ENCODE measurements around the gene BAG5.
A peak's percentile ranks its signal among the peaks of the same experiment; 100 is the strongest.

The BAG5 gene

DNA sequence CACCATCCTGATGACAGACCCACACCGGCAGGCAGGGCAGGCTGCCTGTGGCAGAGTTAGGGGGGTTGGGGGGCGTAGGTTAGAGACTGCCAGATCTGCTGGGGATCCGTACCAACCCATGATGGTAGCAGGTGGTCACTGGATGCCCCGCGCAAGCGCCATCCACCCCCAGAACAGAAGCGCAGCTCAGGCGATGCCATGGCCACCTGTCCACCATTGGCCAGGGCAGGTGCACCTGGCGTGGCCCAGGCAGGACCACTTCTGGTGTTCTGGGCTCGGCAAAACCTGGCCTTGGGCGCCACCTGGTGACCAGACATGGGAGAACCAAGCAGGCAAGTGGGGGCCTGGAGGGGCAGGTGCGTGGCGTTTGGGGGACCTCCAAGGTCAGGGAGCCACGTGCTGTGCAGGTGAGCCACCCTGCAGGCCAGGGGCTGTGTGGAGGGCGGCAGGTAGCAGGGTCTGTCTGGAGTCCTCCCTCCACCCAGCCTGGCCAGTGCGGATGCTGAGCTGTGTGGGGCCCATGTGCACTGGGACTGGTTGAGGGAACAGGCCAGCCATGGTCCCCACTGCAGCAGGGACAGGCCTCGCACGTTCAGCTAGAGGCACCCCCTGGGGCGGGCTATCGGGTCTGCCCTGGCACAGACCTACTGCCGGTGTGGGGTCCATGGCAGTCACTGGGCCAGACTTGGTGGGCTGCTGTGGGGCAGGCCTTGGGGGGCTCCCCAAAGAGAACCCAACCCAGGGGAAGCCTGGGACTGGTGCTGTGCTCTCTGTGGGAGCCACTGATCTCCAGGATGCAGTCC, 15.6 kb downstream of the BAG5 start:
- DNase-seq (ENCODE audit: low read depth in 2 of 2), result peak; percentile 37 to 52

DNA sequence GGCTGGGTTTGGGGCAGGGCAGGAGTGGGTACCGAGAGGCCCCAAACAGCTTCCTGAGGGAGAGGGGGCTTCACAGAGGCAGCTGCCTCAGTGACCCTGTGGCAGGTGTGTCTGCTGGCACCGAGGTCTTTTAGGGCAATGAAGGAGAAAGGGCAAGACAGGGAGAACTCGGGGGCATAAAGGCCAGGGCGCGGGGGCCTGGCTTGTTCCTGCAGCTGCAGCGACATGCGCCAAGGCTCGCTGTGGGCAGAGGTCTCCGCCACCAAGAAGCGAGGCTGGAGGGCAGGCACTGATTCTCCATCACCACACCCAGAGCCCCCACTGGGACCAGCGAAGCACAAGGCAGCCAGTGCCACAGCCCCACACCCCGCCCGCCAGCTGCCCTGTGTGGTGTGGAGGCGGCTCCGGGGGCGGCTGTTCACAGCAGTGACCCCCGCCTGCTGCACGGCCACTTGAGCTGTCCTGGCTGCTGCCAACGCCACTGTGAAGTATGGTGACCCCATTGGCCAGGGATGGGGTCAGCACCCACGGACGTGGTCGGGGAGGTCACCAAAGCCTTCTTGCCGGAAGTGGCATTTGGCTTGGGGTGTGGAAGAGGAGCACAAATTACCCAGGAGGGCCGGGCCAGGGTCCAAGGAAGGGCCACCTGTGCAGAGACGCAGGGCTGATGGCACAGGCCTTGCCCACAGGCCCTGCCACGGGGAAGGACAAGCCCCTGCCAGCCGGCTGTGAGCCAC, 16.4 kb downstream of the BAG5 start:
- no peak for DNase-seq (ENCODE audit: low read depth in 2 of 2)

DNA sequence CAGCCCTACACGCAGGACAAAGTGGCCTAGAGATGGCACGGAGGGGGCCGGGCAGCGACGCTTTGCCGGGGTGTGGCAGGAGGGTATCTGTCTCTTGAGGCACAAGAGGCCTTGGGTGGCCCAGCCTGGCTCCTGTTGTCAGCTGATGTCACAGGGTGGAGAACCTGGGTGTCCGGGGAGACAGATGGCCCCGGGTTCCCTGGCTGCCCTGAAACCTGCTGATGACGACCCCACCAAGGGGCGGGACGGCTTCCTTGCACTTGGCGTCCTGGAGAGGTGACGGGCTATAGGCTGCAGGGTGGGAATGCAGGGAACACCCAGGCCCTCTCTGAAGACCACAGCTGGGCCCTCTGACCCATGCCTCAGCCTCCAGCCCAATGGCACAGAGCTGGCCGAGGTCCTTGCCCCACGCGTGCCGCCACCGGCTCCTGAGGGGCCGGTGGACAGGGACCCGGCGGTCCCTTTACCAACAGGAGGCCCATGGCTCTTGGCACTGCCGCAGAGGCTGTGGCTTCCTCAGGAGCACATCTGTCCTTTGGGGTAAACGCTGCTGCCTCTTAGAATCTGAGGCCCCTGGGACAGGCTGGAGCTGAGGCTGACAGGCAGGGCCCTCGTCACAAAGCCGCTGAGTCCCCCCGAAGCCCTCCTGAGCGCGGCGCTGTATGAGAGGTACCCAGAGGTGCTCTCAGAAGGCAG, 17.1 kb downstream of the BAG5 start:
- DNase-seq (ENCODE audit: low read depth in 2 of 2), result no peak

DNA sequence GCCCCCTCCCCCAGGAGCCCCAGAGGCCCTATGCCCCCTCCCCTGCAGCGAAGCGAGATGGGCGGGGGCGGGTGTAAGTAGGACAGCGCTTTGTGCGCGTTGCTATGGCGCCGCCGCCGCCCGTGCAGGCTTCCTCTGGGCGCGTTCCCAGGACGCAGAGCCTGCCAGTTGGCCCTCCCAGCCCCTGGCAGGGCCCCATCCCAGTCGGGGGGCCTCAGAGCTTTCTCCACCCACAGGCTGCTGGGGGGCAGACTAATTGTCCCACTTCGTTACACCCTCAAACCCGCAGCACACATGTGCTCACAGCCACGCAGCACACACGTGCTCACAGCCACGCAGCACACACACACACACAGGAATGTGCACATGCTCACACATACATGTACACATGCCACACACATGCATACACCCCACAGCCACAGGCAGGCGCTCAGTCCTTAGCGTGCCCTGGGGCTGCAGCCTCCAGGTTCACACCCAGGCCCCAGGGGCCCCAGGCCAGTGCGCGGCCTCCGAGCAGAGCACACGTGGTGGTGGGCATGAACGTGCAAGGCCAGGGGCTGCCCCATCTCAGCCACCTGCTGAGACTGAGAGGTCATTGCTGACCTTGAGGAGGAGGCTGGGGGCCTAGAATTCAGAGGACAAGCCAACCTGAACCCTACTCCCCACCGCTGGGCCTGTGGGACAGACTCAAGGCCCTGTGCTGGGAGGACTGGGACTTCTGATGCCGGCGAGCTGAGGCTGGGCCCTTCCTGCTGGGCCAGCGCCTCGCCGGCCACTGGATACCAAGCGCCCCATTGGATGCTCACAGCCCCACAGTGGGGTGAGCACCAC, 17.9 kb downstream of the BAG5 start:
- no peak for DNase-seq (ENCODE audit: low read depth in 2 of 2)

DNA sequence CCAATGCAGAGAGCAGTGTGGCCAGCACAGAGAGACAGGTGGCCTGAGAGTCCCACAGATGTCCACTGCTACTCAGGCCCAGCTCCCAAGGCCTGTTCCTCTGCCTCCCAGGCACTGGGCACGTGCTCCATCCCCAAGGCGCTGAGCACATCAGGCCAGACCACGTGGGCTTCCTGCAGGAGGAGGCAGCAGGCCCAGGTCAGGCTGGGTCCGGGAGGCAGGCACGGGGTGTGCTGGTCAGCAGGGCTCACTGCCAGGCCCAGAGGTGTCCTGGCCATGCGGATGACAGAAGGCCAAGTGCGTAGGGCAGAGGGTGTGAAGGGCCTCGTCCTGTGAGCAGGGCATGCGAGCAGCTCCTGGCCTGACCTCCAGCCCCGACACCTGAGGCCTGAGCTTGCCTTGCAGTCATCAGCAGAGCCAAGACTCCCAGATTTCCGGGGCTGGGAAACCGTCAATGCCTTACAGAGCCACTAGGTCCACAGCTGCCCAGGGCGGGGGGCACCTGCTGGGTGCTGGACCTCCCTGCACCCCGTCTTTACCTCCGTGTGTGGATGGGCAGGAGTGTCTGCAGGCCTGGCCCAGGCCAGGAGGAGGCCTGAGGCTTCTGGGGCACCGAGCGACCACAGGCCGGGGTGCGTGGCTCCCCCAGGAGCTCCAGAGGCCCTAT, 18.6 kb downstream of the BAG5 start:
- no peak for DNase-seq (ENCODE audit: low read depth in 2 of 2)

DNA sequence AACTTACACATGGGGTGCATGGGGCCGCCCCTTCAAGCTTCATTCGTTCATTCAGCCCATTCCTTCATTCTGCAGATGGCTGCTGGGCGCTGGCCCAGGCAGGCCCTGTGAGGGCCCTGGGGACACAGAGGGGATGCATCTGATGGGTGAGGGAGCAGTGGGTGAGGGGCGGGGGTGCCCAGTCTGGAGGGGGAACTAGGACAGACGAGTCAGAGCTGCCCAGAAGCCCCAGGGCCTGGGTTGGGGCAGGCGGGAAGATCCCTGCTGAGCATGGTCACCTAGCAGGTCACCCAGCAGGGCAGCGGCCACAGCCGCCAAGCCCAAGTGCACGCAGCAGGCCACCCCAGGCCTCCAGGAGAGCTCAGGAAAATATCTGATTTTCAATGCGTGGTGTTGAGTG, 19.3 kb downstream of the BAG5 start:
- DNase-seq (ENCODE audit: low read depth in 2 of 2), result no peak

DNA sequence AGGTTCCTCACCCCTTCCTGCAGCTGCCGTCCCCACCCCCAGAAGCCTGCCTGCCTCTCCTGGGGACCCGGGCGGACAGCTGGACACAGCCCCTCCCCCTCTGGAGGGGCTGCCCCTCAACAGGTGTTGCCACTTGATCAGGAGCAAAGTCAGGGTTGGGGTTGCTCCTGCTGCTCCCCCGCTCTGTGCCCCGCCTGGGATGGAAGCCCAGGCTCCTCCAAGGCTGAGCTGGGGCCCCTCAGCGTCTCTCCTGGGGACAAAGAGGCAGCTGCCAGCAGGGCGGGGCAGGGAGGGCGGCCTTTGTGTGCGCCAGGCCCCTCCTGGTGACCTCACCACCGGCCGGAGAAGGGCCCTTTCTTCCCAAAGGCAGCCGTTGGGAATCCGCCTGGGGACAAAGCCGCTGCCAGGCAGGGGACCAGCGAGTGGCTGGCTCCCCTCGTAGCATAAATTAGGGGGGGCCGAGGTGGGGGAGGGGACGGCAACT, 19.8 kb downstream of the BAG5 start:
- no peak for DNase-seq (ENCODE audit: low read depth in 2 of 2)

DNA sequence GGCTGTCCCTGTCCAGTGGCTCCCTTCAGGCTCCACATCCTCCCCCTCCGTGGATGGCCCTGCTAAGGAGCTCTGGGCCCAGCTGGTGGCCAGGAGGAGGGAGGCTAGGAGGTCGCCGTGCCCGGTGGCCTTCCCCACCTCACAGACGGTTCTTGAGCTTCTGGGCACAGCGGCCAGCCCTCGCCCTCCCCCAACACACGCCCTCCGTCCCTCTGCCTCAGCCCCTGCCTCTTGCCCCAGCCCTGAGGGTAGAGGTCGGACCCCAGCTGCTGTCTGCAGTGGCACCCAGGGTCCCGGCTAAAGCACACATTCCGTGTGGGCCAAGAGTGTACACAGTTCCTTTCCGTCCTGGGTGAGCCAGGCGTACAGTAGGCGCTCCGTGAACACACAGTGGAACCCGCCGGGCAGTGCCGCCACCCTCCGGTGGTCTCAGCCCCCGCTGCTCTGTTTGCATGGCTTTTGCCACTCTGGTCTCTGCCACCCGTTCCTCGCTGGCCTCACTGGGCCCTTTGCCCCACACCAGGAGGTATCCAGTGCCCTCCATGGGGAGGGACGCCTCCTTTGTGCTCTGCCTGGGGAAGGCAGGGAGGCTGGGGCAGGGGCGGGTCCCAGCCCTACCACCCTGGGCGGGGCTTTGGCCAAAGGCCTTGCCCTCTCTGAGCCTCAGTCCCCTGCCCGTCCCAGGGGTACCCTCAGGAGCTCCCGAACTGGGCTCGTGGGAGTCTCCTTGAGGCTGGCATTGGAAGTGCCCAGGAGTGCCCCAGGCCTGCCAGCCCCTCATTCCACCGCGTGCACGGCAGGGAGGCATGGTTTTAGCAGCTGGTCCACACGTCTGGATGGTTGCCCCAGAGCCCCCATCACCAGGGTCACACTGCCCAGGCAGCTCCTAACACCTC, 20.5 kb downstream of the BAG5 start:
- DNase-seq (ENCODE audit: low read depth in 2 of 2), result no peak

DNA sequence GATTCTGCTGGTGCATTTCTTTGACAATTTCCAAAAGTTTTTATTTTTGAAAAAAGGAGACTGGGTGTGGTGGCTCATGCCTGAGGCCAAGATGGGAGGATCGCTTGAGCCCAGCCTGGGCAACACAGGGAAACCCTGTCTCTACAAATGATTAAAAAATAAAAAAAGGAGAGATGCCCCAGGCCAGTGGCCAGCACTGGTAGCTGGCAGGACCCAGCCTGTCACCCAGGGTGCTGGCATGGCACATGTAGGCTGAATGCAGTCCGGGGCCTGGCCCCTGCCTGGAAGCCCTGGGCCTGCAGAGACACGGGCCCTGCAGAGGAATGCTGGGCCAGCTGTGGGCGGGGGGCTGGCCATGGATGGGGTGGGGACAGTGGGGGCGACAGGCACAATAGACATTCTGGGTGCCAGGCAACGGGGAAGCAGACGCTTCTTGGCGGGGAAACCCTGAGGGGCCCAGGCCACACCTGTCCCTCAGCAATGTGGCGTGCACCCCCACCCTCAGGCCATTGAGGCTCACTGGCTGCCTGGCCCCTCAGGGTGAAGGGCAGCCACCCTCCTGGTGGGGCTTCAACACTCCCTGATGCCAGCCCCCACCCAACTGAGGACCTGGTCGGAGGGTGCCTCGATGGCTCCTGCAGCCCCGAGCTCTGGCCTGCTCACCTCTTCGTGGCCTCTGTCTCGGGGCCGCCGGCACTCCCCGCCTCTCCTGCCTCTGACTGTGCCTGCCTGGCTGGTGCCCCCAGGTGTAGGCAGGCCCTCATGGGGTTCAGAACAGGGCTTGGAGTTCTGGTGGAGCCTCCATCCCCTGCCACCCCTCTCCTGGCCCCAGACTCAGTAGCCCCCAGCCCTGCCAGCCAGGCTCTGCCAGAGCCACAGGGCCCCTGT, 21.4 kb downstream of the BAG5 start:
- DNase-seq (ENCODE audit: low read depth in 2 of 2), result no peak

DNA sequence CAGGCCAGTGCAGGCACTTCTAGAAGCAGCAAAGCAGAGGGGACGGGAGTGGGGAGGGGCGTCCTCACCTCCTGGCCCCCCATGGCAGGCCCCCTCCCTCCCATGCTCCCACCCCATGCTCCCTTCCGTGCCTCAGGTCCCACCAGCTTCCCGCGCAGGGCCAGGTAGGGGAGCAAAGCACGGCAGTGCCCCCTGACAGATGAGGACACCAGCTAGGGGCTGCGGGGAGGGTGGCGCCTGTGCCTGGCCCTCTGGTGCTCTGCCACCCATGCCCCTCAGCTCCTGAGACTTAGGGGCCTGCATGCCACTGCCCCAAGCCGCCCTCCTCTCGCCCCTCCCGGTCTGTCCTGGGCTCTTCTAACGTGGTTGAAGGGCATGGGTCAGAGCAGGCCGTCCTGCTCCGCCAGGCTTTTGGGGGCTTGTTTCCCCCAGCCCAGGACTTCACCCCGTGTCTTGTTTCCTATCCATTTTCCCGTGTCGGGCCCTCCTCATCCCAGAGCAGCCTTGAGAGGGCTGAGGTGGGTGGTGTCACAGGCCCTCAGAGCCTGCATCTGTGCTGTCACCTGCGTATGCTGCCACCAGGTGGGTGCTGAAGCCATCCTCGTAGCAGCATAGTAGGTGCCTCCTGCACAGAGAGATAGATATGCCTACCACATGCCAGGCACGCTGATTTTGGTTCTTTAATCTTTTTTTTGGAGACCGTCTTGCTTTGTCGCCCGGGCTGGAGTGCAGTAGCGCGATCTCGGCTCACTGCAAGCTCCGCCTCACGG, 23.2 kb downstream of the BAG5 start:
- DNase-seq (ENCODE audit: low read depth in 2 of 2), result no peak

DNA sequence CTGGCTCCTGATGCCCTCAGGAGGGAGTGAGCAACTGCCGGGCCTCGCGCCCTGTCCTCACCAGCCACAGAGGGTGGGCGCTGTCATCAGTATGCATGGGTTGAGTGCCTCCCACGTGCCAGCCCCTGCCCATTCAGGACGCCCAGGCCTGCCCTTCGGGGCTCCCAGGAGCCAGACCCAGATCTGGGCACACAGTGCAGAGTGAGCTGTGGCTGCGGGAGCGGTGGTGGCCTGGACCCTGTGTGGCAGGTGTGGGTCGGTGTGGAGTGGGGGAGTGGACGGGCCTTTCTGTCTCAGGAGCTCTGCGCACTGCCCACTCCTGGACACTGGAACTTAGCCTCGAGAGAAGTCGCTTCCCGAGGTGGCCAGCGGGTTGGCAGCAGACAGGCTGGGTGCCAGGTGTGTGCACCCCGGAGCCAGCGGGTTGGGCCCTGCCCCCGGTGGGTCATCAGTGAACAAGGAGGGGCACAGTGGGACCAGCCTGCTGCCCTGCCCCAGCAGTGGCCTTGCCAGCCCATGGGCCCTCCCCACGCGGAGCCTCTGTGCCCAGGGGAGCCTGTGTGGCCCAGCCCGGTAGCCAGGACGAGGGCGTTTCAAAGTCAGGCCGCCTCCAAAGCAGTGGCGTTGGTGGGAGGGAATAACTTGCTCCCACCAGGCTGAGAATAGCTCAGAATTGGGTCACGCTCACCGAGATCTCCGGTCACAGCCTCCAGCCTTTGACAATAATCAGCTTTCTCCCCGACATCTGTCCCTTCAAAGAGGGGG, 24.0 kb downstream of the BAG5 start:
- no peak for DNase-seq (ENCODE audit: low read depth in 2 of 2)

DNA sequence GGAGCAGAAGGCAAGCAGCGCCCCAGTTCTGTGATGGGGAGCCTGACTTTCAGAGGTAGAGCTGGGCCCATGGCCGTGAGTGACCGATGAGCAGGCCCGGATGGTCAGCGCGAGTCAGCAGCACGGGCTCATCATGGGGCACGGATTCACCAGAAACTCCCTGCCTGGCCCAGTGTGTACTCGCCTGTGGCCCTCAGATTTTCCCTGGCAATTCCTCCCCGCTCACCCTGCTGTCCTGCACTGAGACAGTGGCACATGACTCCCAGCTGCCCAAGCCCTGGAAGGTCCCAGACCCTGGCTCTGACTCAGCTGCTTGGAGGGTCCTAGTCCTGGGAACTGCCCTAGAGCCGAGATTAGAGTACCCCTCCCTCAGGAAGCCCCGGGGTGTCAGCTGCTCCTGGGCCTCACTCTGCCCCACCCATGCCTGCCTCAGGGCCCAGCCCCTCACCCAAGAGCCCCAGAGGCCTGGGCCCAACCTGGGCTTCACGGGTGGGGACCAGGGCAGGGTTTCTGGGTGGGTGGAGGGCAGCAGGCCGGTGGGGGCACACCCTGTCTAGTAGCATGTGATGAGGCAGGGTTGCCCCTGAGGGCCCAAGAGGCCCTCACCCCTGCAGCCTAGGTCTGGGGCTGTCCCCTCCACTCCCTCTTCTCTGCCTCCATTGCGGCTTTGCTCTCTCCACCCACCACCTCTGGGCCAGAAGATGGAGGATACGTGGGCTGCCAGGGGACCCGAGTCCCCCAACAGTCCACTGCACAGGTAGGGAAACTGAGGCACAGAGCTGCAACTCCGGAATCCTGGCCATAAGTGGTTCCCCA, 25.1 kb downstream of the BAG5 start:
- DNase-seq (ENCODE audit: low read depth in 2 of 2), result no peak

DNA sequence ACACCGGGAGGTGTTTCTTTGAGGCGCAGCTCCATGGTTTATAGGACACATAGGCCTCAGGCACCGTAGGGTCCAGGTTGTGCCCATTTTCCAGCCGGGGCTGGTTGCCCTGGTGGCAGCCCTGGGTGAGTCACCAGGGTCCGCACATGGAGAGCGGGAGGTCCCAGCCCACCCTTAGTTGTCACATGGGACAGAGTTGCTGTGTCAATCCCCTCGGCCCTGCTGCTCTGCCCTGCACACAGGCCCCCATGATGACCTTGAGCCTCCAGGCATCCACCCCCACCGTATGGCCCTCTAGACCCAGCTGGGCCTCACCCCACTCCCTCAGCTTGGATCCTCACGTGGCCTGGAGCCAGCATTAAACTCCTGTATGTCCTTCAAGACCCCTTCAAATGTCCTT, 25.8 kb downstream of the BAG5 start:
- no peak for DNase-seq (ENCODE audit: low read depth in 2 of 2)

DNA sequence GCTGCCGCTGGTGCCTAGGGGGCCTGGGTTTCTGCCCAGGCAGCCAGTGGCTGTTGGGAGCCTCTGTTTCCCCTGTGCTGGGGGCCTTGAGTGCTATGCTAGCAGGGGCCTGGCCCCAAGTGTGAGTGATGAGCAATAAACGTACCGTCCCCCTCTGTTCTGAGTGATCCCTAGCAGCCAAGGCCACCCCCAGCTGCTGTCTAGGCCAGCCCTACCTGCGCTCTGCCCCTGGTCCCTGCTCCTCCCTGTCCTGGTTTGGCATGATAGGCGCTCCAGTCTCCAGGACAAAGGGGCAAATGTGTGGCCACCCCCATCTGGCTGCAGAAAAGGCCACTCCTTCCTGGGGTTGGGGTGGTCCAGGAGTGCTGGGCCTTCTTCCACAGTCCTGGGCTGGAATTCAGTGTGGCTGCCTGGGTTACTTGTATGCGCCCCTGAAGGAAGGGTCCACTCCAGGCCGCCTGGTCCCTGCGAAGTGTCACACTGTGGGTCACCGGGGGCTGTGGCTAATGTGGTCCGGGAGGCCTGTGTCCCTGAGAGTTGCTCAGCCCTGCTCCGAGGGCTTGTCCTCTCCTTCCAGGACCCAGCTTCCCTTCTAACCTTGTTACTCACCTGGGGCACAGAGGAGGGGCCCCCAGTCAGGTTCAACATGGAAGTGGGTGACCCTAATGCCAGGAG, 26.4 kb downstream of the BAG5 start:
- DNase-seq (ENCODE audit: low read depth in 2 of 2), result no peak

DNA sequence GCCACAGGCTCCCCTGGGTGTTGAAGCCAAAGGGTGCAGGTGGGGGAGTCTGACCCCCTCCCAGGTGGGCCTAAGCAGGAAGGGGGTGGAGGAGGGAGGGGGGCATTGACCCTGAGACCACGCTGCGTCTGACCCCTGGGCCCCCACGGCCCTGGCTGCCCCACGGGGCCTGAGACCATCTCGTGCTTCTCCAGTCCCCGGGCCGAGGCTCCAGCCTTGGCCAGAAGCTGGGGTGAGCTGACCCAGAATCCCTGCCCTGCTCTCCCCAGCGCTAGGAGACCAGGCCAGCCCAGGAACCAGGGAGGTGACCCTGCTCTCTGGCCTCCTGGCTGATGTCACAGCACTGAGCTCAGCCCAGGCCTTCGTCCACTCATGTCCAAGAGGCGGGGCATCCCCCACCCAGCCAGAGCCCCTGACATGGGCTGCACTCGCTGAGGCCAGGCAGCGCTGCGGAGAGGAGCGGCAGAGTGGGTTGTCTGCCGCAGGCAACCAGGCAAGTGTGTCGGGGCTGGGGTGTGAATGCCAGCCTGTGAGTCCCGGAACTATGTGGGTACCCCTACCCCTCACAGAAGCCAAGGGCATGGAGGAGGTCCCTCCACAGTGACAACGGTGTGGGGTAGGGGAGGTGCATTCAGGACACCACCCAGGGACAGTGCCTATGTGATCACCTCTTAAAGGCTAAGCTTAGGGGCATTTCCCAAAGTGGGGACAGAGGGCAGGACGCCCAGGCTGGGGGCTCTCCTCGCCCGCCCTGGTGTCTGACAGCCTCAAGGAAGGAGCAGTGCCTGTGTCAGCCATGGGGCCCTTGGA, 27.2 kb downstream of the BAG5 start:
- no peak for DNase-seq (ENCODE audit: low read depth in 2 of 2)
